ENCODE results near the gene ITPRID2. TPM values are rescaled to one million over a fixed set of nuclear protein-coding genes. Genes with fewer than 3 reads are reported as not detected.
"Not testable (repeated sequence)": the region's sequence is repeated elsewhere in the genome, so short reads cannot be mapped to it uniquely, and the experiment has no call there.

ITPRID2 gene
- total and polyA plus RNA-seq, 3 donors from 2014 or later: 93.3 to 190 (median 179) TPM

- no peaks in the 10 kb centered on the region for H3K36me3 ChIP-seq (ENCODE audit: low read depth, missing control alignments)
- intact Hi-C loops (cut with DNase I; ENCODE audit: low total_unique reads): no loop called here
- DNase-seq: no peak
- no peak overlapping the region for H3K27ac ChIP-seq
- H3K27me3 ChIP-seq: no peaks in the 10 kb centered on the region
- no peak overlapping the region for H3K4me3 ChIP-seq
- TF ChIP-seq POLR2A (IDR thresholded peaks at IDR 0.05): no peak
- no peak for TF ChIP-seq CTCF (IDR thresholded peaks at IDR 0.05)
- peaks cover 4% of the 10 kb centered on the region for H3K4me1 ChIP-seq
- WGBS, 2 donors: 79 to 94% methylated on average over 4 of the region's 4 CpGs
- no peaks in the 10 kb centered on the region for H3K9me3 ChIP-seq
Observed at GRCh38 chr2:181957668-181958067, 66.1 kb downstream of the ITPRID2 start.

DNA sequence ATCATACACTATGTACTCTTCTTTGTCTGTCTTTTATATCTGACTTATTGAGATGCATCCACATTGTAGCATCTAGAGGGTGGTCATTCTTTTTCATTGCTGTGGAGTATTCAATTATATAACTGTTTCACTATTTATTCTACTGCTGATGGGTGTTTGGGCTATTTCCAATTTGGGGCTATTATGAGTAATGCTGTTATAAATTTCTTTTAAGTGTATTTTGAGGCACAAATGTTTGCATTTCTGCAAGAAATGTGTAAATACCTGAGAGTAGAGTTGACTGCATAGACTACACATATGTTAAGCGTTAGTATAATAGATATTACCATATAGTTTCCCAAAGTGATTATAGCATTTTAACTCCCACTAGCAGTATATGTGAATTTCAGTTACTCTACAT, 67.2 kb downstream of the ITPRID2 start:
- Histone ChIP-seq H3K4me3 (no peak overlapping the region), H3K4me1 (peaks cover 3% of the 10 kb centered on the region), H3K9me3 (no peaks in the 10 kb centered on the region), H3K27me3 (no peaks in the 10 kb centered on the region), H3K27ac (no peak overlapping the region), H3K36me3 (ENCODE audit: low read depth, missing control alignments) (no peaks in the 10 kb centered on the region)
- TF ChIP-seq CTCF (IDR thresholded peaks at IDR 0.05) (no peak), POLR2A (IDR thresholded peaks at IDR 0.05) (no peak)
- intact Hi-C loops (cut with DNase I; ENCODE audit: low total_unique reads): no loop called here
- WGBS, 2 donors: 97 to 100% methylated on average over 1 of the region's 1 CpG
- DNase-seq: no peak

DNA sequence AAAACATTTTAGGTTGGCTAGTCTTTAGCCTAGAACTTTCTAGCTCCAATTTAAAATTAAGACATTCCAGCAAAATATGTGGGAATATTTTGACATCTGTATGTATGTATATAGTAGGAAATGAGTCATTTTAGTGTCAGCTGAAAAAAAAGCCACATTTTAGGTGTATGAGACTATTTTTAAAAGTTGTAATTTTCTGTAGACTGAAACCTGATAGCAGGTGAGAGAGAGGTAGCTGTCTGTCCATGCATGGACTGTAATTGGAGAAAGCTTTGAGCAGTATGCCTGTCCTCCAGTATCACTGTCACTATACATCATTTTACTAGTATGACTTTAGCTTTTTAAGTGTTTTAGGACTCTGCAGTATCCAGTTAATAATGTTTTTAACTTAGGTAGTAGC, 68.0 kb downstream of the ITPRID2 start:
- H3K27me3 ChIP-seq: no peaks in the 10 kb centered on the region
- H3K36me3 ChIP-seq (ENCODE audit: low read depth, missing control alignments): no peaks in the 10 kb centered on the region
- H3K9me3 ChIP-seq: no peaks in the 10 kb centered on the region
- intact Hi-C loops (cut with DNase I; ENCODE audit: low total_unique reads): no loop called here
- H3K4me1 ChIP-seq: no peaks in the 10 kb centered on the region
- no peak for TF ChIP-seq POLR2A (IDR thresholded peaks at IDR 0.05)
- no peak for TF ChIP-seq CTCF (IDR thresholded peaks at IDR 0.05)
- no peak for DNase-seq
- no peak overlapping the region for H3K4me3 ChIP-seq
- no peak overlapping the region for H3K27ac ChIP-seq

GRCh38 chr2:181961167-181961566, 69.6 kb downstream of the ITPRID2 start:
- H3K4me3 ChIP-seq; H3K27ac ChIP-seq; H3K4me1 ChIP-seq; H3K27me3 ChIP-seq; H3K36me3 ChIP-seq (ENCODE audit: low read depth, missing control alignments); H3K9me3 ChIP-seq; DNase-seq; intact Hi-C loops (cut with DNase I; ENCODE audit: low total_unique reads): not testable (repeated sequence)
- WGBS, 2 donors: 96 to 97% methylated on average over 8 of the region's 8 CpGs

DNA sequence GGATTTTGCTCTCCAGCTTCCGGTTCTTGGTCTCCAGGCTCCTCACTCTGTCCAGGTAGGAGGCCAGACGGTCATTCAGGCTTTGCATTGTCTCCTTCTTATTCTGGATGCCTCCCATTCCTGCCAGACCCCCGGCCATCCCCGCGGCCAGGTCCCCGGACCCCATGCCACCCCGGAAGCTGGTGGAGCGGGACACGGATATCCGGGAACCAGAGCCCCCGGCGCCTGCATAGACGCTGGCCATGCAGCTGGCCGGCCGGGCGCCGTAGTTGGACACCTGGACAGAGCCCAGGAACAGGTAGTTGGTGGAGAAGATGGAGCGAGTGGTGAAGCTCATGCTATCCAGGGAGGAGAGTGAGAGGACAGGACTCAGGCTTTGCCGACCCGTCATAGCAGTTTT, 70.6 kb downstream of the ITPRID2 start:
- no peak for TF ChIP-seq CTCF (IDR thresholded peaks at IDR 0.05)
- no peak for TF ChIP-seq POLR2A (IDR thresholded peaks at IDR 0.05)
- H3K36me3 ChIP-seq (ENCODE audit: low read depth, missing control alignments): no peaks in the 10 kb centered on the region
- DNase-seq: no peak
- H3K27ac ChIP-seq: no peak overlapping the region
- H3K9me3 ChIP-seq: no peaks in the 10 kb centered on the region
- H3K4me1 ChIP-seq: no peaks in the 10 kb centered on the region
- WGBS, 2 donors: 63 to 73% methylated on average over 5 to 20 of the region's 20 CpGs
- H3K27me3 ChIP-seq: no peaks in the 10 kb centered on the region
- intact Hi-C loops (cut with DNase I; ENCODE audit: low total_unique reads): no loop called here
- no peak overlapping the region for H3K4me3 ChIP-seq

Data from testis (tissue), 3 donors.